Psoas muscle (tissue), 8 donors: ENCODE results near the gene ARHGEF37. TPM values are rescaled to one million over a fixed set of nuclear protein-coding genes. Genes with fewer than 3 reads are reported as not detected.
A peak's percentile ranks its signal among the peaks of the same experiment; 100 is the strongest.

Experiments
- ATAC-seq, 4 donors: fragments of 200-7000 bp; cut with Tn5 transposase; one replicate each; pipeline ENCODE4 v1.9.1; 2020; ENCODE audit warnings: moderate library complexity in 3 of 4, mild to moderate bottlenecking in 2 of 4
- DNase-seq, 2 donors: peaks; one replicate each; pipeline ENCODE4 v3.0.0-alpha.2; 2020
- H3K27ac ChIP-seq: fragments of 200-600 bp; one replicate; pipeline ENCODE4 v1.8.0; 2022
- H3K27me3 ChIP-seq, 3 donors: fragments of 200-600 bp in 1 of 3; one replicate each; pipeline versions ENCODE4 v1.6.1 to v1.8.0; 2013 to 2022; ENCODE audit warnings: low read length in 2 of 3, mild to moderate bottlenecking in 2 of 3, moderate library complexity in 1 of 3; ENCODE audit not compliant: insufficient read depth in 3 of 3
- H3K36me3 ChIP-seq, 2 donors: fragments of 200-600 bp in 1 of 2; one replicate each; pipeline versions ENCODE4 v1.6.1 to v1.8.0; 2013 to 2022; ENCODE audit warnings: low read depth in 1 of 2, mild to moderate bottlenecking in 1 of 2, moderate library complexity in 1 of 2; ENCODE audit not compliant: insufficient read depth in 1 of 2
- H3K4me1 ChIP-seq: fragments of 200-600 bp; one replicate; pipeline ENCODE4 v1.8.0; 2022
- H3K4me3 ChIP-seq: fragments of 200-600 bp; one replicate; pipeline ENCODE4 v1.8.0; 2022; ENCODE audit warnings: mild to moderate bottlenecking
- H3K9me3 ChIP-seq: fragments of 200-600 bp; one replicate; pipeline ENCODE4 v1.8.0; 2022
- CTCF ChIP-seq: fragments of 200-600 bp; IDR thresholded peaks from one replicate; pipeline ENCODE4 v1.8.0; 2022; ENCODE audit warnings: antibody characterized with exemption
- WGBS, 3 donors: extraction: QIAGEN DNeasy Blood & Tissue Kit; methylation state at CpG; one replicate each; pipeline versions ENCODE4 v1.1.6 to v1.1.7; 2013; 5-methylcytosine and 5-hydroxymethylcytosine counted together
- intact Hi-C, 2 donors: fragments of 100-400 bp; cut with DNase I; formaldehyde crosslinking; loops; one replicate each; pipeline versions ENCODE4 v1.11.0 to v1.14.2; 2022
- polyA plus RNA-seq, 3 donors: library from polyadenylated mRNA; stranded (reverse); fragments of 200-250 nt; gene quantifications; one replicate each; pipeline ENCODE4 v1.2.3, GENCODE V29; 2013
- total RNA-seq, 4 donors: library from RNA; stranded (reverse); fragmentation: NEBNext Ultra II Directional in 2 of 4; extraction: Animal tissue kit (Norgen Biotek cat#: 25700) in 2 of 4; gene quantifications; one replicate each; pipeline versions ENCODE4 v1.2.1 to v1.2.4, GENCODE V29; 2021 to 2023
- donor health status: healthy with polysubstance abuse.
- donor health status: DM: no; HTN: no; CAD: no; lungs with moderate emphysema.
- donor health status: Bipolar disorder and iron deficiency.
- donor health status: healthy.
- donor health status: DM: yes; HTN: yes; CAD: no.
- donor health status: DM: no; HTN: no; CAD: no.
- donor health status: DM: no; HTN: no; CAD: no.
- donor health status: DM: yes; HTN: yes; CAD: no.

Gene ARHGEF37
- total and polyA plus RNA-seq, 7 donors = 2.3 to 29.3 (median 13.4) TPM

- no peak overlapping the region for H3K4me3 ChIP-seq
- peaks cover under 1 to 67% of the 10 kb centered on the region in 2 donors for H3K36me3 ChIP-seq
- no peaks in the 10 kb centered on the region for H3K9me3 ChIP-seq
- DNase-seq (no peak), ATAC-seq (no peak)
- 82 to 88% (median 85%) methylated on average over 7 to 8 of the region's 8 CpGs for WGBS, 3 donors
- intact Hi-C loops = no loop called here
- no peaks in the 10 kb centered on the region for H3K27me3 ChIP-seq
- H3K27ac ChIP-seq = no peak overlapping the region
- peaks cover 12% of the 10 kb centered on the region for H3K4me1 ChIP-seq
- no peak for TF ChIP-seq CTCF
These were observed 49.0 kb downstream of the ARHGEF37 start for GRCh38 chr5:149630337-149630736.

GRCh38 chr5:149631506-149631905 lies 50.2 kb downstream of the ARHGEF37 start:
- no peak for TF ChIP-seq CTCF
- H3K36me3 ChIP-seq = peaks cover 0 to 56% of the 10 kb centered on the region in 2 donors
- ATAC-seq (no peak), DNase-seq (no peak)
- no peak overlapping the region for H3K4me3 ChIP-seq
- intact Hi-C loops = no loop called here
- WGBS, 3 donors = 93 to 100% (median 97%) methylated on average over 2 of the region's 2 CpGs
- no peaks in the 10 kb centered on the region for H3K27me3 ChIP-seq
- no peaks in the 10 kb centered on the region for H3K9me3 ChIP-seq
- peak overlapping the region; percentile 25 for H3K27ac ChIP-seq
- H3K4me1 ChIP-seq = peaks cover 12% of the 10 kb centered on the region

GRCh38 chr5:149632311-149633251 lies 51.3 kb downstream of the ARHGEF37 start:
- no peak overlapping the region for H3K4me3 ChIP-seq
- peak overlapping the region; percentile 25 for H3K27ac ChIP-seq
- no peak for TF ChIP-seq CTCF
- WGBS, 3 donors = 63 to 76% (median 67%) methylated on average over 12 of the region's 12 CpGs
- no peaks in the 10 kb centered on the region for H3K9me3 ChIP-seq
- H3K36me3 ChIP-seq = peaks cover 0 to 46% of the 10 kb centered on the region in 2 donors
- peaks cover 12% of the 10 kb centered on the region for H3K4me1 ChIP-seq
- peak; percentile 36 to 66 (median 50) for ATAC-seq
- no peaks in the 10 kb centered on the region for H3K27me3 ChIP-seq
- no peak for DNase-seq
- intact Hi-C loops = no loop called here

GRCh38 chr5:149633476-149634350 lies 52.4 kb downstream of the ARHGEF37 start:
- TF ChIP-seq CTCF = no peak
- intact Hi-C loops = no loop called here
- no peak overlapping the region for H3K27ac ChIP-seq
- 67 to 84% (median 76%) methylated on average over 8 of the region's 8 CpGs for WGBS, 3 donors
- H3K9me3 ChIP-seq = no peaks in the 10 kb centered on the region
- DNase-seq = no peak
- no peaks in the 10 kb centered on the region for H3K27me3 ChIP-seq
- H3K4me3 ChIP-seq = no peak overlapping the region
- H3K36me3 ChIP-seq = peaks cover 0 to 34% of the 10 kb centered on the region in 2 donors
- peaks cover 12% of the 10 kb centered on the region for H3K4me1 ChIP-seq
- no peak for ATAC-seq
